ENCODE data around the gene EIF4E2. TPM values are rescaled to one million over a fixed set of nuclear protein-coding genes. Genes with fewer than 3 reads are reported as not detected.

The EIF4E2 gene
- total RNA-seq, 2 donors from 2014 or later, result 39.2 to 40.6 TPM

DNA sequence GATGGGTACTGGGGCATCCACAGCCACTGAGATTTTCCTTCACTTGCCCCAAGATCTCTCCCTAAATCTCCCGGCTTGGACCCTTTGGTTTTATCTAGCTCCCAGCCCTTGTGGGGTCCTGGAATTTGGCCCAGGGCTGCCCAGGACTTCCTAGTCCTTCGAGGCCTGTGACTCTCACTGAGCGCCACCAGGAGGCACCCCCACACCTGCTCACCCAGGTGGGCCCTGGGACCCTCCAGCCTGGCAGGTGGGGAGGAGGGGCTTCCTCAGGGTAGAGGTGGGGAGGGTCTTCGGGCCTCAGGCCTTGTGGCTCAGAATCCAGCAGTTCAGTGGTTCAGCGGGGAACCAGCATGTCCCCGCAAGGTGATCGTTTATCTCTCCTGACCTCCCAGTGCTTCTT is 42.2 kb upstream of the EIF4E2 start:
- Histone ChIP-seq H3K36me3 (no peaks in the 10 kb centered on the region), H3K27me3 (replicated peaks; ENCODE audit: insufficient read depth) (no peaks in the 10 kb centered on the region), H3K4me1 (replicated peaks) (no peaks in the 10 kb centered on the region), H3K27ac (no peak overlapping the region), H3K9me3 (no peaks in the 10 kb centered on the region), H3K4me3 (no peak overlapping the region)
- intact Hi-C loops (cut with DNase I), result no loop called here
- DNase-seq (ENCODE audit: low spot score), result no peak
- 78% methylated on average over 7 of the region's 7 CpGs for WGBS
- TF ChIP-seq POLR2A (IDR thresholded peaks at IDR 0.05) (no peak), POLR2AphosphoS5 (IDR thresholded peaks at IDR 0.05) (no peak)
- TF ChIP-seq, protein P1, sequence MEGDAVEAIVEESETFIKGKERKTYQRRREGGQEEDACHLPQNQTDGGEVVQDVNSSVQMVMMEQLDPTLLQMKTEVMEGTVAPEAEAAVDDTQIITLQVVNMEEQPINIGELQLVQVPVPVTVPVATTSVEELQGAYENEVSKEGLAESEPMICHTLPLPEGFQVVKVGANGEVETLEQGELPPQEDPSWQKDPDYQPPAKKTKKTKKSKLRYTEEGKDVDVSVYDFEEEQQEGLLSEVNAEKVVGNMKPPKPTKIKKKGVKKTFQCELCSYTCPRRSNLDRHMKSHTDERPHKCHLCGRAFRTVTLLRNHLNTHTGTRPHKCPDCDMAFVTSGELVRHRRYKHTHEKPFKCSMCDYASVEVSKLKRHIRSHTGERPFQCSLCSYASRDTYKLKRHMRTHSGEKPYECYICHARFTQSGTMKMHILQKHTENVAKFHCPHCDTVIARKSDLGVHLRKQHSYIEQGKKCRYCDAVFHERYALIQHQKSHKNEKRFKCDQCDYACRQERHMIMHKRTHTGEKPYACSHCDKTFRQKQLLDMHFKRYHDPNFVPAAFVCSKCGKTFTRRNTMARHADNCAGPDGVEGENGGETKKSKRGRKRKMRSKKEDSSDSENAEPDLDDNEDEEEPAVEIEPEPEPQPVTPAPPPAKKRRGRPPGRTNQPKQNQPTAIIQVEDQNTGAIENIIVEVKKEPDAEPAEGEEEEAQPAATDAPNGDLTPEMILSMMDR (IDR thresholded peaks at IDR 0.05), result no peak

DNA sequence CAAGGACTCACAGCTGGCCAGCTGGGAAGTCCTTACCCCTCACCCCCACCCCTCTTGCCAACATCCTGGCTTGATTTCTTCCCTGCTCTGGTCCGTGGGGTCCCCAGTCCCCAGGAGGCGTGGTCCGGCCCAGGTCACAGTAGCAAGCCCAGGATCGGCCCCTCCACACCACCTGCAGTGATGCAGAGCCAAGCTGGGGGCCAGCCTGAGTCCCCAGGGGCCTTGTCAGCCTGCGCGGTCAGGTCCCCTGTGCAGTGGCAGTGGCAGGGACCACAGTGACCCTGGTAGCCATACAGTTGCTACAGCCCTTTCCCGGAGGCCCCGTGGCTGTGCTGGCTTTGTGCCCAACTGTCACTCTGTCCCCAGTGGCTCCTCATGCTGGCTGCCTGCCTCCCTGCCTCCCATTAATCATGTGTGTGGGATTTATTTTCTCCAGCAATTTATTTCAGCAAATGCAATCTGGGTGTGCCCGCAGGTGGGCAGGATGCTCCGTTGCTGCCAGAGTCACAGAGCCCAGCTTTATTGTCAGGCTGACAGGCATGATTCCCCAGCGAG is 39.1 kb upstream of the EIF4E2 start:
- no peak for DNase-seq (ENCODE audit: low spot score)
- WGBS, result 28% methylated on average over 5 of the region's 11 CpGs
- H3K27me3 ChIP-seq (replicated peaks; ENCODE audit: insufficient read depth), result no peaks in the 10 kb centered on the region
- no peak overlapping the region for H3K4me3 ChIP-seq
- TF ChIP-seq POLR2A (IDR thresholded peaks at IDR 0.05) (no peak), POLR2AphosphoS5 (IDR thresholded peaks at IDR 0.05) (no peak)
- TF ChIP-seq, protein P1 (IDR thresholded peaks at IDR 0.05), result no peak
- no peaks in the 10 kb centered on the region for H3K4me1 ChIP-seq (replicated peaks)
- intact Hi-C loops (cut with DNase I), result no loop called here
- H3K9me3 ChIP-seq, result no peaks in the 10 kb centered on the region
- H3K36me3 ChIP-seq, result no peaks in the 10 kb centered on the region
- no peak overlapping the region for H3K27ac ChIP-seq

DNA sequence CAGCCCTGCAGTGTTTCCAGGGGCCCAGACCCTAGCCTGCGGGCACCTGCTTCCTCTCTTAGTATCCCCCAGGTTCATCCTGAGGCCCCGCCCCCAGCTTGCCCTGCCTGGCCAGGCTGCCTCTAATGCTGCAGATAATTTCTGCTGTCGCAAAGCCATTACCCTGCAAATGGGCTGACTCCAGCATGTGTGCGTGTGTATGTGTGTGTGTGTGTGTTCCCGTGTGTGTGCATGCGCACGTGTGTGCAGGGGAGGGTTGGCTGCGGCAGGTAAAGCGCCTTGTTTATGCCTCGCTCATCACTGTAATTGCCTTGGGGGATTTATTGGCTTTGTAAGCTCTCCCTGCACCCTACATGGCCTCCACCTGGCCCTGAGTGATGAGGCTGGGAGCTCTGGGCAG is 37.9 kb upstream of the EIF4E2 start:
- 87% methylated on average over 10 of the region's 10 CpGs for WGBS
- DNase-seq (ENCODE audit: low spot score), result no peak

DNA sequence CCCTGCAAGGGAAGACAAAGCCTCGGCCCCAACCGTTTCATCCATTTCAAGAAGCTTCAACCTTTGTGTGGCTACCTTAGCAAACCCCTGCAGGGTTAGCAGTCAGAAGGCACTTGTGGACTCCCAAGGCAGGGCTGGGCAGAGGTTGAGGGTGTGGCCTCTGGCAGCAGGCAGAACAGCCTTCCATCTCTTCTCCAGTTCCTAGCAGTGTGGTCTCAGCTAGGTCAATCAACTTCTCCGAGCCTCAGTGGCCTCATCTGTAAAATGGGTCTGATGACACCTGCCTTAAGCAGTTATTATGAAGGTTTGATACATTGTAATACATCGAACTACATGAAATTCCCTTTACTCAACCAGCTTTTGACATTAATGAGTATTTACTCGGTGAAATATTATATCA is 37.1 kb upstream of the EIF4E2 start:
- 73% methylated on average over 5 of the region's 5 CpGs for WGBS
- intact Hi-C loops (cut with DNase I), result no loop called here
- no peaks in the 10 kb centered on the region for H3K36me3 ChIP-seq
- H3K4me3 ChIP-seq, result no peak overlapping the region
- H3K4me1 ChIP-seq (replicated peaks), result no peaks in the 10 kb centered on the region
- DNase-seq (ENCODE audit: low spot score), result no peak
- no peaks in the 10 kb centered on the region for H3K9me3 ChIP-seq
- no peak for TF ChIP-seq POLR2A (IDR thresholded peaks at IDR 0.05)
- TF ChIP-seq, protein P1 (IDR thresholded peaks at IDR 0.05), result no peak
- no peak for TF ChIP-seq POLR2AphosphoS5 (IDR thresholded peaks at IDR 0.05)
- no peak overlapping the region for H3K27ac ChIP-seq
- H3K27me3 ChIP-seq (replicated peaks; ENCODE audit: insufficient read depth), result no peaks in the 10 kb centered on the region

More for the DNA sequence above, 37.9 kb upstream of the EIF4E2 start:
- H3K4me1 ChIP-seq (replicated peaks), result no peaks in the 10 kb centered on the region
- H3K27me3 ChIP-seq (replicated peaks; ENCODE audit: insufficient read depth), result no peaks in the 10 kb centered on the region
- TF ChIP-seq, protein P1 (IDR thresholded peaks at IDR 0.05), result no peak
- no peak for TF ChIP-seq POLR2AphosphoS5 (IDR thresholded peaks at IDR 0.05)
- no peak for TF ChIP-seq POLR2A (IDR thresholded peaks at IDR 0.05)
- H3K27ac ChIP-seq, result no peak overlapping the region
- no peaks in the 10 kb centered on the region for H3K36me3 ChIP-seq
- no peak overlapping the region for H3K4me3 ChIP-seq
- intact Hi-C loops (cut with DNase I), result no loop called here
- no peaks in the 10 kb centered on the region for H3K9me3 ChIP-seq

GRCh38 chr2:232515639-232516038 is 34.9 kb upstream of the EIF4E2 start:
- WGBS, result 80% methylated on average over 7 of the region's 7 CpGs
- H3K9me3 ChIP-seq, result no peaks in the 10 kb centered on the region
- TF ChIP-seq POLR2AphosphoS5 (IDR thresholded peaks at IDR 0.05) (no peak), POLR2A (IDR thresholded peaks at IDR 0.05) (no peak)
- TF ChIP-seq, protein P1 (IDR thresholded peaks at IDR 0.05), result no peak
- DNase-seq (ENCODE audit: low spot score), result no peak
- intact Hi-C loops (cut with DNase I), result no loop called here
- H3K36me3 ChIP-seq, result no peaks in the 10 kb centered on the region
- no peaks in the 10 kb centered on the region for H3K4me1 ChIP-seq (replicated peaks)
- no peak overlapping the region for H3K4me3 ChIP-seq
- H3K27ac ChIP-seq, result no peak overlapping the region
- no peaks in the 10 kb centered on the region for H3K27me3 ChIP-seq (replicated peaks; ENCODE audit: insufficient read depth)

Measured in prostate gland (tissue), 2 donors.